Measurements from ENCODE around the gene ANKRD22.

ANKRD22 gene

DNA sequence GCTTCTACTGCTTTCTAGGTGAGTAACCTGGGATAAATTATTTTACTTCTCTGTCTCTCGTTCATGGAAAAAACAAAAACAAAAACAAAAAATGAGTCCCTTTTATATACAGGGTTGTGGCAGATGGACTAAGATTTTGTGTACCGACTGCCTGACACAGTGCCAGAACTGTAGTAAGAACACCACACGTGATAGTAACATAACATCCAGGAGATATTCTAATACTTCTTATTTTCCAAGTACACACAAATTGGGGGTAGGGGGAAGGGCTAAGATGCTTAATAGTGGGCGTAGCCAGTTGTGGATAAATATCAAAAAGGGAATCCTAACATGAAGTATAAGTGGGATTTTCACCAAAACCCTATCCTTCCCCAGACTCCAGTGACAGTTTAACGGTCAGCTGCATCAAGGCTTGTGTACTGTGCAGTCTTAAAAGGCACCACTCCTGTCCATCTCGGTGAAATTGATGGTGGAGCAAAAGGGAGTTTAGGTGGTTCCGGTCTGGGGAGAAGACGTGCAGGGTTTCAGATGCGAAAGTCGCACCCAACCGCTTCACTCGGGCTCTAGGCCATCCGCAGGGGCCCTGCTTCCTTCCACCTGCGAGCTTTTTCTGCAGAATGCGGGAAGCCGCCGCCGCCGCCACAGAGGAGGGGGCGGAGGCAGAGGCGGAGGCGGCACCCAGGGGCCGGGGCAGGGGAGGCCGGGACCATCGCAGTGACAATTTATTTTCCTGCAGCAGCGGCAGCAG lies 28.1 kb upstream of the ANKRD22 start, which contains the start of gene STAMBPL1:
TSS of gene STAMBPL1 (plus strand) at position 712 of the 748 bp plus-strand sequence. CDS start 21,464 bp downstream, outside the sequence.
- DNase-seq (ENCODE audit: low read depth, low spot score), result peak; percentile 31

- DNase-seq (ENCODE audit: low read depth, low spot score), result no peak
Measured at GRCh38 chr10:88877298-88877697, 25.7 kb upstream of the ANKRD22 start.

DNA sequence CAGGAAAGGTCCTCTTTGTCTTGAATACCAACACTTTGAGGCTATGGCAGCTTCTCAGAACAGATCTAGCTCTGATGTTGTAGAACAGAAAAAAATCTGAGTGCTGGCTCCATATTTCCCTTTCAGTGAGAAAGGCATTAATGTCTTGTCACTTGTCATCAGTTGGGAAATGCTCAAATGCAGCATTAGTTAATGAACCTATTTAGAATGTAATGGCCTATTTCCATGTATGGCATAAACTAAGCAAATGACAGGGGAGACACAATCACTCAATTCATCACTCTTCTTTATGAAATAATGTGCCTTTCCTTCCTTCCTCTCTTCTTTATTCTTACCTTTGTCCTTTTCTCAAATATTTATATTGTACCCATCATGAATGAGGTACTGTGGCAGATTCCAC lies 23.4 kb upstream of the ANKRD22 start:
- DNase-seq (ENCODE audit: low read depth, low spot score), result no peak

- no peak for DNase-seq (ENCODE audit: low read depth, low spot score)
Measured at GRCh38 chr10:88874281-88874680, 22.6 kb upstream of the ANKRD22 start.

DNA sequence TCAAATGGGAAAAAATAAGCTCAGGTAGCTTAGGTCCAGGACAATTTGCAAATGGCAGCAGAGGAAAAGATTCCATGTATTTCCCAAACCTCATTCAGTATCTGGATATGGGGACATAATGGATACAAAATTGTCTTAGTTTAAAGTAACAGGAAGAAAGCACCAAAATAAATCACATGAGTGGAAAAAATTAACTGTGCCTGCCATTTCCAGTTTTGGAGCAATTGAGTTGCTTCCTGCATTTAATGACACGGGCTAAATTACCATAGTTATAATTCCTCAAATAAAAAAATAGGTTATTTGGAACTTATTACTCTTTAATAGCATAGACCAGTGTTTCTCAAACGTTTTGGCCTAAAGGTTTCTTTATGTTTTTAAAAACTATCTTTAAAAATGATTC lies 22.1 kb upstream of the ANKRD22 start:
- no peak for DNase-seq (ENCODE audit: low read depth, low spot score)

- DNase-seq (ENCODE audit: low read depth, low spot score), result no peak
Measured at GRCh38 chr10:88870089-88870488, 18.4 kb upstream of the ANKRD22 start.

- DNase-seq (ENCODE audit: low read depth, low spot score), result no peak
Measured at GRCh38 chr10:88866454-88866853, 14.8 kb upstream of the ANKRD22 start.

- DNase-seq (ENCODE audit: low read depth, low spot score), result no peak
Measured at GRCh38 chr10:88865281-88865876, 13.7 kb upstream of the ANKRD22 start.

GRCh38 chr10:88861036-88861435 lies 9.4 kb upstream of the ANKRD22 start:
- no peak for DNase-seq (ENCODE audit: low read depth, low spot score)

DNA sequence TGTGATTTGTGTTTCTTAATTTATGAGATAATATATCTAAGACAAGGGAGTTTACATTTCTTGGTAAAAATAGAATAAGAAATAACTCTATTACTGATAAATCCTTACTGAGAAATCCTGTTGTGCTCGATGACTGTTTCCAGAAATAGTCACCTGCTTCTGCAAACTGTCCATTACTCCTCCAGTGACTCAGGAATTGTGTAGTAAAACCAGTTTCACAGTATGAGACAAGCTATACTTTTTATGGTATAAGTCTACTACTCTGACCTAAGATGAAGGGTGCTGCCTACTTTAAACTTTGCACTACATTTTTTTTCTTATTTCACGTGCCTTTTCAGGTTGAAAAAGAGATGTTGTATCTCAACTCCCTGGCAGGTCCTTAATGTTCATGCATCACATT lies 6.8 kb upstream of the ANKRD22 start:
- no peak for DNase-seq (ENCODE audit: low read depth, low spot score)

DNA sequence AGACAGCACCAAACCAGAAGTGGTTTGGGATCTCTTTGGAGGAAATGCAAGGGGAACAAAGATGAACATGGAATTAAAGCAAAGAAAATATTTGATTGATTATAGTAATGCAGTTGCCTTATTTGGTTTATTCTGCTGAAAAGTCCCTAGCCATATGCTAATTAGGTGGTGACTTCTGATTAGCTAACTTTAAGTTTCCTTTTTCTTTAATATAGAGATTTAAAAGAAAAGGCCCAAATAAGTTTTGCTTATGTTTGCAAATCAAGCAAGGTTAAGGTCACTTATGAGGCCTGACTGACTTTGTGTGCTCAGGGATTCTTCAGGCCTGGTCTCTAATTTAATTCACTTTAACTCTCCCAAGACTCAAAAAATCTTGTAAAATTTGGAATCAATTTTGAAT lies 6.2 kb upstream of the ANKRD22 start:
- no peak for DNase-seq (ENCODE audit: low read depth, low spot score)

DNA sequence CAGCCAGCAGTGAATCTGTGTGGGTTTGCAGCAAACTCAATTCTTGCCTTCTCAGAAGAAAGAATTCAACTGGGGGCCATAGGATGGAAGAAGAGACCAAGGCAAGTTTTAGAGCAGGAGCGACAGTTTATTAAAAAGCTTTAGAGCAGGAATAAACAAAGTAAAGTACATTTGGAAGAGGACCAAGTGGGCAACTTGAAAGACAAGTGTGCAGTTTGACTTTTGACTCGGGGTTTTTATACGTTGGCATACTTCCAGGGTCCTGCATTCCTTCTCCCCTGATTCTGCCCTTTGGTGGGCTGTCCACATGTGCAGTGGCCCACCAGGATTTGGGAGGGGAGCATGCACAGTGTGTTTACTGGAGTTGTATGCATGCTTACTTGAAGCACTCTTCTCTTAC lies 3.0 kb upstream of the ANKRD22 start:
- DNase-seq (ENCODE audit: low read depth, low spot score), result no peak

GRCh38 chr10:88853155-88853881 lies 1.7 kb upstream of the ANKRD22 start:
- no peak for DNase-seq (ENCODE audit: low read depth, low spot score)

- DNase-seq (ENCODE audit: low read depth, low spot score), result no peak
Measured at GRCh38 chr10:88852327-88852726, 683 bp upstream of the ANKRD22 start.

DNA sequence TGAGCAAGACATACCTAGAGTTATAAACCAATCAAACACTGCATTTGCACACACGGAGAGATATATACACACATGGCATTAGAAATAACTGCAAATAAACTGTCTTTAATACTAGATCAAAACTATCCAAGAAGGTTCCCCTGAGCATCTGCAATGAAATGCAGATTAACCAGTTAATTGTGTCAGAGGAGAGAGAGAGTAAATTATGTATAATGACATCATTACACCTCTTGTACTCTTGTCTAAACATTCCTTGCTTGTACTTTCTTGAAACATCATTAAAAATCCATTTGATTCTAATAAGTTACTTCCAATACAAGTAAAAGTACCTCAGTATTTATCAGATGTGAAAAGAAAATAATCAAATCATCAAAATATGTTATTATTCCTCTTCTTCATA lies 932 bp downstream of the ANKRD22 start:
- DNase-seq (ENCODE audit: low read depth, low spot score), result no peak

GRCh38 chr10:88849234-88849633 lies 2.4 kb downstream of the ANKRD22 start:
- no peak for DNase-seq (ENCODE audit: low read depth, low spot score)

- no peak for DNase-seq (ENCODE audit: low read depth, low spot score)
Measured at GRCh38 chr10:88848499-88848898, 3.1 kb downstream of the ANKRD22 start.

DNA sequence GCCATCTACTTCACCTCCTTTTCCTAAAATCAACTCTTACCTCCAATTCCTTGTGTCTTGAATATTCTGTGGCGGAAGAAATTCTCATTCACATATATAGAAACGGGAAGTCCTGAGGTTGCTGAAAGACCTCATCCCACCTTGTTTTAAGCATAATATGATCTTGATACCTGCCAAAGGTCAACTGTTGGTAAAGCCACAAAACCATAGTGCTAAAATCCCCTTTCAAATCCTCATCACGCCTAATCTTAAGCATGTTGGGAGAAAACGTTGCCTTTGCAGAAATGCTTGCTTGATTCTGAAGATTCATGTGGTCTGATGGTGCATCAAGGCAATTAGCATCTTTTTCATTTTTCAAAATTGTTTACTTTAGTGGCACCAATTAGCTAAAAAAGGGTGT lies 8.5 kb downstream of the ANKRD22 start:
- no peak for DNase-seq (ENCODE audit: low read depth, low spot score)

DNA sequence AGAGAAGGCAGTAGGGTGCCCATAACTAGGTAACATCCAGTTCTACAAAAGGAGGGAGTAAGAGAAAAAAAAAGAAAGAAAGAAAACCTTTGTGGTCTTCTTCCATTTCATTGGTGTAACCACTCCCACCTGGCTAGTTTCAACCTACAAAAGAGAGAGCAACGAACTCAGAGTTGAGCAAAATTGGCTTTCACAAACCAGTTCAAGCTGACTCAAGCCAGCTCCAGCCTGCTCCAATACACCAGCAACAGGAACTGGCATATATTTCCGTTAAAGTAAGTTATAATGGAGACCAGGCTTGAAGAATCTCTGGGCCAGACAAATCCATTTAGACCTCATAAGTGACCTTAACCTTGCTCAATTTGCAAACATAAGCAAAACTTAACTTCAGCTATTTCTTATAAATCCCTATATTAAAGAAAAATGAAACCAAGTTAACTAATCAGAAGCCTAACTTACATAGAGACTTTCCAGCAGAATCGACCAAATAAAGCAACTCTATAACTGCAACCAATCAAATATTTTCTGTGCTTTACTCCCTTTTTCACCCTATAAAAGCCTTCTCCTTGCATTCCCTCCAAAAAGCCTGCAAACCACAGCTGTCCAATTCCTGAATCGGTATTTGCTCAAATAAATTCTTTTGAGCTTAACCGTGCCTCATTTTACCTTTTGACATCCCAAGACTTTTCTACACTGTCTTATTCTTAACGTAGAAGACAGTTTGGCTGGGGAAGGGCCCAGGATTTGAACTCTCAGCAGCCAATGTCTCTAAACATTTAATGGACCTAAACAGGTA lies 10.1 kb downstream of the ANKRD22 start:
- DNase-seq (ENCODE audit: low read depth, low spot score), result no peak

DNA sequence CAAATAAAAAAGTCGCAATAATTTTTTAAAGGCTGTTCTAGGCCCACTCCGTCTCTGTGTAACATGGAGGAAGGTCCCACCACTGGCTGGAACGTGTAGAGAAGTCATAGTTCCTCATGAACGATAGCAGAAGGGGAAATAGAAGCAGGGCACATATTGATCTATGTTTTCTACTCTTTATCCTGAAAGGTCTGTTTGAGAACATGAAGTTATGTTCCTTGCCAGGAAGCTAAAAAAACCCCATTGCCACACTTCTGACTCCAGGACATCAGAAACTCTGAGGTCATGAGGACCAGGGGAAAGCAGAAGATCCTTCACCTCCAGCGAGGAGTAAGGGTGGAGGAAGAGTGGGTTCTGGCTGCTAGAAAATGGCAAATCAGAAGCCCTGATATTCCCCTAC lies 10.8 kb downstream of the ANKRD22 start:
- DNase-seq (ENCODE audit: low read depth, low spot score), result no peak

DNA sequence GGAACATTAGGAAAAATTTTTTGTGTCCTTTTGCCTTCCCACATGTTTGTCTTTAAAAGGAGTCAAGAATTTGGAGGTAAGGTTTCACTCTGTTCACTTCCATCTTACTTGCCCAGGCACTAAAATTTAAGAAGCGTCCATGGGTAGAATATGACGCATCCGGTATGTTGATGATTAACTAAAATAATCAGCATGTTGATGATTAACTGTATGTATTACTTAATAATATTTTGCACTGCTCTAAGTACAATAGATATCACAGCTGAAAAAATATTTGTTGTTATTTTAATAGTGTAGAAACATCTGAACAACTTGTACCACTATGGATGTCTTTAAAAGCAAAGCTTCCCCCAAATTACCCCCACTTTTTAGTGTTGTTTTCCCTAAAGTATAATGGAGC lies 11.5 kb downstream of the ANKRD22 start:
- no peak for DNase-seq (ENCODE audit: low read depth, low spot score)

DNA sequence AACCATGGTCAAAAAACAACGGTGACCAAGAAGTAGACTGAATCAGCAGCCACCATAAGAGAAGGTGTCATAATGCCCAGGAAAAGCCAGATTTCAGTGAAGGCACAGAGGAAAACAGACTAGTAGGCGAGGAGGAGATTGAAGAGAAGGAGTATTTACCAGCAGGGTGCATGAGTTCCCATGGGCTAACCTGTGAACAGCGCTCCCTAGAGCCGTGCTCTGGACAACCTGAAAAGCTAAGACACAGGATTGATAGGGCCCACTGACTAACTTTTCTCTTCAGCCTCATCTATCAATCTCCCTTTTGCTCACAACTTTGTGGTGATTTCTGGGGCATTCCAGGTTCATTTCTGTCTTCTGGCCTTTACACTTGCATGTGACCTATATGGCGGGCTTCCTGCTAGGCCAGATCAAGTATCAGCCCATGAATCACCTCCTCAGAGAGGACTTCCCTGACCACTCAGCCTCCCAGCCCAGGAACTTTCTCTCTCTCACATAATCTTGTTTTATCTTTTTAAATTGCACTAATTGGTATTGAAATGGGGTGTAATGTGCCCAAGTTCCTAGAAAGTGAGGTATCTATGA lies 12.8 kb downstream of the ANKRD22 start:
- no peak for DNase-seq (ENCODE audit: low read depth, low spot score)
